Tibial nerve (tissue), 4 donors: ENCODE results near the gene BPIFA3. TPM values are rescaled to one million over a fixed set of nuclear protein-coding genes. Genes with fewer than 3 reads are reported as not detected.

ENCODE experiments used
- DNase-seq, 2 donors: peaks; one replicate each; pipeline ENCODE4 v3.0.0-alpha.2; 2019; ENCODE audit warnings: low spot score in 2 of 2
- H3K27ac ChIP-seq, 4 donors: fragments of 200-600 bp; sonication (generic) in 3 of 4; one replicate each; pipeline ENCODE4 v1.5.1; 2017 to 2019; ENCODE audit warnings: mild to moderate bottlenecking in 1 of 4
- H3K27me3 ChIP-seq, 2 donors: fragments of 200-600 bp; sonication (generic) in 1 of 2; one replicate each; pipeline versions ENCODE4 v1.5.1 to v1.6.0; 2017 to 2019
- H3K36me3 ChIP-seq, 3 donors: fragments of 200-600 bp; sonication (generic); one replicate each; pipeline ENCODE4 v1.5.1; 2018 to 2019
- H3K4me1 ChIP-seq, 4 donors: fragments of 200-600 bp; sonication (generic) in 3 of 4; one replicate each; pipeline ENCODE4 v1.5.1; 2017 to 2019
- H3K4me3 ChIP-seq, 4 donors: fragments of 200-600 bp; sonication (generic) in 3 of 4; one replicate each; pipeline ENCODE4 v1.5.1; 2017 to 2019; ENCODE audit warnings: mild to moderate bottlenecking in 1 of 4, moderate library complexity in 1 of 4
- H3K9me3 ChIP-seq, 4 donors: fragments of 200-600 bp; sonication (generic) in 3 of 4; one replicate each; pipeline ENCODE4 v1.5.1; 2017 to 2019
- CTCF ChIP-seq, 5 experiments: fragments of 200-600 bp in 3 of 5; fragments of 450-650 bp in 2 of 5; sonication (generic) in 3 of 5; IDR thresholded peaks; one replicate each; pipeline ENCODE4 v1.5.1; 2016 to 2019; ENCODE audit warnings: antibody characterized with exemption in 5 of 5, mild to moderate bottlenecking in 3 of 5, moderate library complexity in 2 of 5
- EP300 ChIP-seq, 2 donors: sonication (generic); formaldehyde crosslinking; IDR thresholded peaks; one replicate each; pipeline ENCODE4 v1.6.1; 2017; ENCODE audit warnings: antibody characterized with exemption in 2 of 2, mild to moderate bottlenecking in 1 of 2
- POLR2A ChIP-seq, 2 donors: fragments of 450-650 bp; IDR thresholded peaks; one replicate each; pipeline ENCODE4 v1.6.1; 2017; ENCODE audit warnings: antibody characterized with exemption in 2 of 2, mild to moderate bottlenecking in 2 of 2, moderate library complexity in 2 of 2
- WGBS, 2 donors: methylation state at CpG; one replicate each; pipeline ENCODE4 v1.1.5; 2018; 5-methylcytosine and 5-hydroxymethylcytosine counted together
- total RNA-seq, 4 donors: library from RNA; depleted of rRNA; stranded (reverse); fragments of >200 nt; gene quantifications; one replicate each; pipeline ENCODE4 v1.1.0, GENCODE V29; 2016

Gene BPIFA3
- total RNA-seq: not detected

DNA sequence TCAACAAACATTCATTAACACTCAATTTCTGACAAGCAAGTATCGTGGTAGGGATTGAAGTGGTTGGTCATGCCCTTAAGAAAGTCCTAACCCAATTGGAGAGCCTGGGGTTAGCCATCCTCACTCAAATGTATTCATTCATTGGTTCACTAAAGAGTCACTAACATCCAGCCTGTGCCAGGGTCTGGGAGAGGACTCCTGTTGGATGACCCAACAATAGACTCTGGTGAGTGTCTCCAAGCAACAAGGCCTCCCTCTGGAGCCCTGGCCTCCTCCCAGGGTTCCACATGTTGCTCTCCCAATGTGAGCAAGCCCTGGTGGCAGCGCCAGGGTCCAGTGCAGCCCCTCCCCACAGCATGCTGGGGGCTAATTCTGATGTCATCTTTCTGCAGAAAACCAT, at the start of gene BPIFA3:
Gene BPIFA3 (plus strand): TSS at position 301 of the 400 bp plus-strand sequence. CDS start 185 bp downstream, outside the sequence.
- Histone ChIP-seq H3K4me1 (no peaks in the 10 kb centered on the region), H3K4me3 (no peak within 1 kb of the TSS), H3K36me3 (no peaks in the 10 kb centered on the region), H3K27ac (no peak within 1 kb of the TSS), H3K9me3 (no peaks in the 10 kb centered on the region), H3K27me3 (no peaks in the 10 kb centered on the region)
- no peak for DNase-seq
- WGBS, 2 donors: 86 to 93% methylated on average over 1 to 2 of the region's 2 CpGs
- TF ChIP-seq CTCF (IDR thresholded peaks at IDR 0.05) (no peak), POLR2A (IDR thresholded peaks at IDR 0.05) (no peak), EP300 (IDR thresholded peaks at IDR 0.05) (no peak)

GRCh38 chr20:33167859-33168258, 49.3 kb upstream of the BPIFA3 start, which contains the start of gene BPIFA2:
Gene BPIFA2 (plus strand): TSS chr20:33168159. CDS start chr20:33169146, 987 bp downstream.
- Histone ChIP-seq H3K4me1 (no peaks in the 10 kb centered on the region), H3K9me3 (peaks cover 0 to 36% (median 0%) of the 10 kb centered on the region in 4 donors), H3K4me3 (no peak within 1 kb of the TSS), H3K27ac (no peak within 1 kb of the TSS), H3K36me3 (no peaks in the 10 kb centered on the region), H3K27me3 (no peaks in the 10 kb centered on the region)
- DNase-seq: no peak
- TF ChIP-seq POLR2A (IDR thresholded peaks at IDR 0.05) (no peak), EP300 (IDR thresholded peaks at IDR 0.05) (no peak), CTCF (IDR thresholded peaks at IDR 0.05) (no peak)
- 80% methylated on average over 8 of the region's 8 CpGs for WGBS, 2 donors

- H3K27me3 ChIP-seq: no peaks in the 10 kb centered on the region
- 55 to 58% methylated on average over 8 of the region's 8 CpGs for WGBS, 2 donors
- H3K27ac ChIP-seq: no peak overlapping the region
- TF ChIP-seq CTCF (IDR thresholded peaks at IDR 0.05): peak in 1 of 5 experiments; percentile 12
- no peak for TF ChIP-seq POLR2A (IDR thresholded peaks at IDR 0.05)
- H3K36me3 ChIP-seq: no peaks in the 10 kb centered on the region
- H3K4me1 ChIP-seq: no peaks in the 10 kb centered on the region
- peaks cover 0 to 36% (median 0%) of the 10 kb centered on the region in 4 donors for H3K9me3 ChIP-seq
- H3K4me3 ChIP-seq: no peak overlapping the region
- no peak for DNase-seq
Observed at GRCh38 chr20:33169176-33169794, 47.9 kb upstream of the BPIFA3 start.

GRCh38 chr20:33172781-33173180, 44.4 kb upstream of the BPIFA3 start:
- H3K9me3 ChIP-seq: peaks cover 0 to 36% (median 0%) of the 10 kb centered on the region in 4 donors
- DNase-seq: no peak
- peaks cover 0 to 3% (median 0%) of the 10 kb centered on the region in 4 donors for H3K4me1 ChIP-seq
- H3K36me3 ChIP-seq: no peaks in the 10 kb centered on the region
- no peaks in the 10 kb centered on the region for H3K27me3 ChIP-seq
- no peak overlapping the region for H3K4me3 ChIP-seq
- no peak for TF ChIP-seq EP300 (IDR thresholded peaks at IDR 0.05)
- no peak for TF ChIP-seq CTCF (IDR thresholded peaks at IDR 0.05)
- TF ChIP-seq POLR2A (IDR thresholded peaks at IDR 0.05): no peak
- 25 to 27% methylated on average over 7 of the region's 7 CpGs for WGBS, 2 donors
- H3K27ac ChIP-seq: no peak overlapping the region

- DNase-seq: no peak
- Histone ChIP-seq H3K36me3 (no peaks in the 10 kb centered on the region), H3K27me3 (no peaks in the 10 kb centered on the region), H3K27ac (no peak overlapping the region), H3K9me3 (peaks cover 0 to 17% (median 0%) of the 10 kb centered on the region in 4 donors), H3K4me3 (no peak overlapping the region), H3K4me1 (peaks cover 0 to 8% (median 0%) of the 10 kb centered on the region in 4 donors)
- WGBS, 2 donors: 87 to 88% methylated on average over 3 of the region's 3 CpGs
- TF ChIP-seq EP300 (IDR thresholded peaks at IDR 0.05): no peak
- no peak for TF ChIP-seq POLR2A (IDR thresholded peaks at IDR 0.05)
Observed at GRCh38 chr20:33175123-33175522, 42.0 kb upstream of the BPIFA3 start.
